OCI-LY3 (cell line): ENCODE data around the gene PRXL2B.

ENCODE experiments used
- H2AFZ ChIP-seq: fragments of 200-600, 300-600 bp; shearing (Covaris generic); 2 replicates; pipeline ENCODE4 v1.6.0; 2014; ENCODE audit warnings: antibody characterized with exemption, low read depth, low read length
- H3K27ac ChIP-seq: fragments of 200-600, 300-600 bp; sonication (generic); 2 replicates; pipeline ENCODE4 v1.5.1; 2014; ENCODE audit warnings: mild to moderate bottlenecking, low read length, moderate library complexity, mixed read lengths
- H3K27me3 ChIP-seq: fragments of 200-600, 300-600 bp; sonication (generic); 2 replicates; pipeline ENCODE4 v1.6.1; 2014; ENCODE audit warnings: low read depth, low read length, mixed read lengths
- H3K36me3 ChIP-seq: fragments of 200-600, 300-600 bp; sonication (generic); replicated peaks from 2 replicates; pipeline ENCODE3; 2014; ENCODE audit warnings: low read depth, low read length, mixed read lengths
- H3K4me1 ChIP-seq: fragments of 300-600, 200-600 bp; sonication (generic); 2 replicates; pipeline ENCODE4 v1.6.1; 2014; ENCODE audit warnings: low read length, mixed read lengths
- H3K4me2 ChIP-seq: fragments of 200-600, 300-600 bp; sonication (generic); 2 replicates; pipeline ENCODE4 v1.6.1; 2014; ENCODE audit warnings: low read length, mixed read lengths
- H3K4me3 ChIP-seq: fragments of 300-600, 200-600 bp; sonication (generic); 2 replicates; pipeline ENCODE4 v1.5.1; 2014; ENCODE audit warnings: antibody characterized with exemption, mild to moderate bottlenecking, low read length, moderate library complexity
- H3K79me2 ChIP-seq: fragments of 300-600, 200-600 bp; shearing (Covaris generic); 2 replicates; pipeline ENCODE4 v1.6.1; 2014; ENCODE audit warnings: mild to moderate bottlenecking, low read length, mixed read lengths
- H3K9ac ChIP-seq: fragments of 300-600, 200-600 bp; shearing (Covaris generic); 2 replicates; pipeline ENCODE4 v1.6.0; 2014; ENCODE audit warnings: mild to moderate bottlenecking, low read length, moderate library complexity
- H3K9me3 ChIP-seq: fragments of 200-600, 300-600 bp; shearing (Covaris generic); 2 replicates; pipeline ENCODE4 v1.6.1; 2014; ENCODE audit warnings: low read length, mixed read lengths; ENCODE audit not compliant: insufficient read depth
- H4K20me1 ChIP-seq: fragments of 200-600, 300-600 bp; sonication (generic); 2 replicates; pipeline ENCODE4 v1.6.1; 2016; ENCODE audit warnings: low read length, mixed read lengths; ENCODE audit not compliant: insufficient read depth
- CTCF ChIP-seq: fragments of 200-600, 300-600 bp; sonication (generic); IDR thresholded peaks from 2 replicates; pipeline ENCODE4 v1.5.1; 2014; ENCODE audit warnings: antibody characterized with exemption, low read length, low read depth
- EZH2phosphoT487 ChIP-seq: fragments of 200-600 bp; shearing (Covaris generic); IDR thresholded peaks from 2 replicates; pipeline ENCODE4 v1.6.1; 2018; ENCODE audit warnings: antibody characterized with exemption, mixed run types, low read depth

PRXL2B gene

GRCh38 chr1:2597441-2598328 lies 11.1 kb downstream of the PRXL2B start:
- TF ChIP-seq EZH2phosphoT487 = no peak
- H3K4me3 ChIP-seq = no peak overlapping the region
- H3K79me2 ChIP-seq = no peaks in the 10 kb centered on the region
- H3K36me3 ChIP-seq = no peaks in the 10 kb centered on the region
- no peaks in the 10 kb centered on the region for H3K9me3 ChIP-seq
- H2AFZ ChIP-seq = no peak overlapping the region
- no peaks in the 10 kb centered on the region for H3K27me3 ChIP-seq
- H4K20me1 ChIP-seq = no peaks in the 10 kb centered on the region
- H3K4me2 ChIP-seq = no peak overlapping the region
- no peak overlapping the region for H3K27ac ChIP-seq
- H3K9ac ChIP-seq = no peak overlapping the region
- no peaks in the 10 kb centered on the region for H3K4me1 ChIP-seq

- no peak overlapping the region for H3K27ac ChIP-seq
- H3K9ac ChIP-seq = no peak overlapping the region
- H3K9me3 ChIP-seq = no peaks in the 10 kb centered on the region
- no peak overlapping the region for H2AFZ ChIP-seq
- TF ChIP-seq EZH2phosphoT487 = no peak
- 0 out of 2 replicates have a peak, but pooled peaks have one; percentile 14 for TF ChIP-seq CTCF
- H3K4me1 ChIP-seq = no peaks in the 10 kb centered on the region
- no peak overlapping the region for H3K4me2 ChIP-seq
- no peaks in the 10 kb centered on the region for H3K27me3 ChIP-seq
- H3K79me2 ChIP-seq = no peaks in the 10 kb centered on the region
- H4K20me1 ChIP-seq = no peaks in the 10 kb centered on the region
- H3K4me3 ChIP-seq = no peak overlapping the region
- H3K36me3 ChIP-seq = no peaks in the 10 kb centered on the region
These were observed 11.9 kb downstream of the PRXL2B start for GRCh38 chr1:2598329-2598931.

DNA sequence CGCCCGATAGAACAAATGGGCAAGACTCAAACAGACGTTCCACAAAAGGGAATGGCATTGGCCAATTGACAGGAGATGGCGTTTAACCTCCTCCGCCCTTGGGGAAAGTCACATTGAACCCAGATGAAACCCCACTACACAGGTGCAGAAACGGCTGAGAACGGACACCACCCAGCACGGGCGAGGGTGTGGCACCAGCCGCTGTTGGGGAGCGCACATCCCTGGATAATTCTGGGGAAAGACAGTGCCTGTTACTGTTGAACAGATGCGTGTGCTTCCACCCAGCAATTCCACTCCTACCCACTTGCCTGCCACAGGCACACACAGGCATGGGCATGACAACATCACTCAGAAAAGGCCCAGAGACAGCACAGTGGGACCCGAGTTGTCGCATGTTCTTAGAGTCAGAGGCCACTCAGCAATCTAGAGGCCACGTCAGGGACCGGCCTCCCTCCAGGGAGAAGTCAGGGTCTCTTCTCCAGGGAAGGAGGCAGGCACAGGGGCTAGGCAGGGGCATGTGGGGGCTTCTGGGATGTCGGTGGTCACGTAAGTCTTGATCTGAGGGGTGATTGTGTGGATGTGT lies 15.2 kb downstream of the PRXL2B start:
- Histone ChIP-seq H3K27me3 (no peaks in the 10 kb centered on the region), H3K79me2 (no peaks in the 10 kb centered on the region), H3K9me3 (no peaks in the 10 kb centered on the region), H3K27ac (no peak overlapping the region), H3K4me2 (no peak overlapping the region), H3K4me3 (no peak overlapping the region), H2AFZ (no peak overlapping the region), H3K36me3 (no peaks in the 10 kb centered on the region), H3K9ac (no peak overlapping the region), H4K20me1 (no peaks in the 10 kb centered on the region), H3K4me1 (no peaks in the 10 kb centered on the region)
- TF ChIP-seq EZH2phosphoT487 (no peak), CTCF (no peak)

- Histone ChIP-seq H3K27me3 (no peaks in the 10 kb centered on the region), H3K4me1 (no peaks in the 10 kb centered on the region), H4K20me1 (no peaks in the 10 kb centered on the region), H3K4me2 (no peak overlapping the region), H3K27ac (no peak overlapping the region), H3K4me3 (no peak overlapping the region), H3K79me2 (no peaks in the 10 kb centered on the region), H3K36me3 (no peaks in the 10 kb centered on the region), H2AFZ (no peak overlapping the region), H3K9ac (no peak overlapping the region), H3K9me3 (no peaks in the 10 kb centered on the region)
- TF ChIP-seq EZH2phosphoT487 (no peak), CTCF (no peak)
These were observed 15.8 kb downstream of the PRXL2B start for GRCh38 chr1:2602311-2602835.
